Brain microvascular endothelial cell (primary cell): ENCODE data around the gene PLA2G6.

Experiments
- DNase-seq: peaks from one replicate; pipeline ENCODE4 v3.0.0-alpha.2; 2020
- H3K27ac ChIP-seq: fragments of 250-450 bp; sonication (Bioruptor Pico); 2 replicates; pipeline ENCODE4 v1.5.1; 2020; ENCODE audit warnings: mild to moderate bottlenecking, moderate library complexity
- H3K27me3 ChIP-seq: fragments of 250-450 bp; sonication (Bioruptor Pico); replicated peaks from 2 replicates; pipeline ENCODE4 v1.5.1; 2020; ENCODE audit warnings: mild to moderate bottlenecking
- H3K36me3 ChIP-seq: fragments of 250-450 bp; sonication (Bioruptor Pico); replicated peaks from 2 replicates; pipeline ENCODE4 v1.5.1; 2020; ENCODE audit warnings: mild to moderate bottlenecking
- H3K4me3 ChIP-seq: 2 replicates; pipeline ENCODE4 v1.5.1; 2011; ENCODE audit warnings: low read depth, mild to moderate bottlenecking, control low read depth, low read length, moderate library complexity
- in situ Hi-C: cut with HindIII; loops from 2 replicates; pipeline ENCODE4 v1.10.0; 2017; ENCODE audit warnings: low sequenced_read_pairs, low pct_ligation_motif_present
- TF ChIP-seq, protein P1 (sequence below): IDR thresholded peaks from 2 replicates; pipeline ENCODE4 v1.5.1; 2011; ENCODE audit warnings: low read depth, mild to moderate bottlenecking, moderate library complexity, low read length, control low read depth, inconsistent platforms; ENCODE audit errors: missing control alignments

Gene PLA2G6

DNA sequence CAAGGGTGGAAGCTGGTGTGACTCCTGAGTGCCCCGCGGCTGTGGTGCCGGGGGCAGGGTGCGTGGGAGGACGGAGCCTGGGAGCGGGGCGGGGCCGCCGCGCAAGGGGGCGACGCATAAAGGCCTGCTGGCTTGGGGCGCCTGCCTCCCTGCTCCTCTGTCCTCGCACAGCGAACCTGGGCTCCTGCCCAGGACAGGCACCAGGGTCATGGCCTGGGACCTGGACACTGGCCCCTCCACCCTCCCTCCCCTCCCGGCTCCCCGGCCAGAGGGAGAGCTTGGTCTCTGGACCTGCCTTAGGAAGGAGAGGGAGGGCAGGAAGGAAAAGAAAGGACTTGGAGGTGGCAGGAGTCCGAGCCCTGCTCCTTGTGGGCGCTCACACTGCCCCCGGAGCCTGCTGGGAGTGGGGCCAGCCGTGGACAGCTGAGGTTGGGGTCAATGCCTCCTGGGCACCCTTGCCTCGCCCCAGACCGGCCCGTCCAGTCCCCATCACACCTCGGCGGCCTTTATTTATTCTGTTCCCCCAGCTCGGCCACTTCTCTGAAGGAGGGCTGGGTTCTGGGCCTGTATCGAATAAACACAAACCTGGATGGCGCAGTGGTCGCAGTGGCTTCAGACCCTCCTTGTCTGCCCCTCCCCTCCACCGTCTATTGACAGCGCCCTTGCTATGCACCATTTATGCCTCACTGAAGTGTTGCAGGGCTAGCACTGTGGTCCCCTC, 106.4 kb downstream of the PLA2G6 start:
- DNase-seq = no peak
- Histone ChIP-seq H3K36me3 (peaks cover 3% of the 10 kb centered on the region), H3K4me3 (no peak overlapping the region), H3K27me3 (no peaks in the 10 kb centered on the region), H3K27ac (no peak overlapping the region)
- in situ Hi-C loops = loop anchor here (25.0 kb wide), 1 partner anchor 262 kb away; no protein-coding TSS in a partner anchor
- TF ChIP-seq, protein P1, sequence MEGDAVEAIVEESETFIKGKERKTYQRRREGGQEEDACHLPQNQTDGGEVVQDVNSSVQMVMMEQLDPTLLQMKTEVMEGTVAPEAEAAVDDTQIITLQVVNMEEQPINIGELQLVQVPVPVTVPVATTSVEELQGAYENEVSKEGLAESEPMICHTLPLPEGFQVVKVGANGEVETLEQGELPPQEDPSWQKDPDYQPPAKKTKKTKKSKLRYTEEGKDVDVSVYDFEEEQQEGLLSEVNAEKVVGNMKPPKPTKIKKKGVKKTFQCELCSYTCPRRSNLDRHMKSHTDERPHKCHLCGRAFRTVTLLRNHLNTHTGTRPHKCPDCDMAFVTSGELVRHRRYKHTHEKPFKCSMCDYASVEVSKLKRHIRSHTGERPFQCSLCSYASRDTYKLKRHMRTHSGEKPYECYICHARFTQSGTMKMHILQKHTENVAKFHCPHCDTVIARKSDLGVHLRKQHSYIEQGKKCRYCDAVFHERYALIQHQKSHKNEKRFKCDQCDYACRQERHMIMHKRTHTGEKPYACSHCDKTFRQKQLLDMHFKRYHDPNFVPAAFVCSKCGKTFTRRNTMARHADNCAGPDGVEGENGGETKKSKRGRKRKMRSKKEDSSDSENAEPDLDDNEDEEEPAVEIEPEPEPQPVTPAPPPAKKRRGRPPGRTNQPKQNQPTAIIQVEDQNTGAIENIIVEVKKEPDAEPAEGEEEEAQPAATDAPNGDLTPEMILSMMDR = no peak

DNA sequence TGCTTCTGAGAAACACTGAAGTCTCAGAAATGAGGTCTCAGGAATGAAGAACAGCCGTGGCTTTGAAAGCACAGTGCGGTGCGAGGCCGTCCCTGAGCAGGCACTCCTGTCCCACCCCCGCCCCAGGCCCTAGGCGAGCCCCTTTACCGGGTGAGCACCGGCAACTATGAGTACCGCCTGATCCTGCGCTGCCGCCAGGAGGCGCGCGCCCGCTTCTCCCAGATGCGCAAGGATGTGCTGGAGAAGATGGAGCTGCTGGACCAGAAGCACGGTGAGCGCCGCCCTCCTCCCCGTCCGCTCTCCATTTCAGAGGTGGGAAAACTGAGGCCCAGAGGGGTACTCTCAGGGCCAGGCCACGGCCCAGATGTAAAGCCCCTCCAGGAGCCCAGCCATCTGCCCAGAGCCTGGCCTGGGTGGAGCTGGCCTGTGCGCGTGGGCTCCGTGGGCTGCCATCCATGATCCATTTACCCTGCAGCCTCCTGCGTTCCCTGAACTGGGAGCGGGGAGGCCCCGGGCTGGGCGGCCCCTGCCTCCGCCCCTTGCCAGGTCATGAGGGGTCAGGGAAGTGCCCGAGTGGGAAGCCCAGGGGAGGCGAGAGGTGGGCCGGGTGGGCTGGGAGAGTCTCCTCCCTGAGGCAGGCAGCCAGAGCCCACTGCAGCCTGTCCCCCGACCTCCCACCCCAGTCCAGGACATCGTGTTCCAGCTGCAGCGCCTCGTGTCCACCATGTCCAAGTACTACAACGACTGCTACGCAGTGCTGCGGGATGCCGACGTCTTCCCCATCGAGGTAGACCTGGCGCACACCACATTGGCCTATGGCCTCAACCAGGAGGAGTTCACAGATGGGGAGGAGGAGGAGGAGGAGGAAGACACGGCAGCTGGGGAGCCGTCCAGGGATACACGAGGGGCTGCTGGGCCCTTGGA, 107.2 kb downstream of the PLA2G6 start:
- H3K36me3 ChIP-seq = peaks cover 3% of the 10 kb centered on the region
- DNase-seq = no peak
- in situ Hi-C loops = loop anchor here (25.0 kb wide), 1 partner anchor 263 kb away; no protein-coding TSS in a partner anchor

DNA sequence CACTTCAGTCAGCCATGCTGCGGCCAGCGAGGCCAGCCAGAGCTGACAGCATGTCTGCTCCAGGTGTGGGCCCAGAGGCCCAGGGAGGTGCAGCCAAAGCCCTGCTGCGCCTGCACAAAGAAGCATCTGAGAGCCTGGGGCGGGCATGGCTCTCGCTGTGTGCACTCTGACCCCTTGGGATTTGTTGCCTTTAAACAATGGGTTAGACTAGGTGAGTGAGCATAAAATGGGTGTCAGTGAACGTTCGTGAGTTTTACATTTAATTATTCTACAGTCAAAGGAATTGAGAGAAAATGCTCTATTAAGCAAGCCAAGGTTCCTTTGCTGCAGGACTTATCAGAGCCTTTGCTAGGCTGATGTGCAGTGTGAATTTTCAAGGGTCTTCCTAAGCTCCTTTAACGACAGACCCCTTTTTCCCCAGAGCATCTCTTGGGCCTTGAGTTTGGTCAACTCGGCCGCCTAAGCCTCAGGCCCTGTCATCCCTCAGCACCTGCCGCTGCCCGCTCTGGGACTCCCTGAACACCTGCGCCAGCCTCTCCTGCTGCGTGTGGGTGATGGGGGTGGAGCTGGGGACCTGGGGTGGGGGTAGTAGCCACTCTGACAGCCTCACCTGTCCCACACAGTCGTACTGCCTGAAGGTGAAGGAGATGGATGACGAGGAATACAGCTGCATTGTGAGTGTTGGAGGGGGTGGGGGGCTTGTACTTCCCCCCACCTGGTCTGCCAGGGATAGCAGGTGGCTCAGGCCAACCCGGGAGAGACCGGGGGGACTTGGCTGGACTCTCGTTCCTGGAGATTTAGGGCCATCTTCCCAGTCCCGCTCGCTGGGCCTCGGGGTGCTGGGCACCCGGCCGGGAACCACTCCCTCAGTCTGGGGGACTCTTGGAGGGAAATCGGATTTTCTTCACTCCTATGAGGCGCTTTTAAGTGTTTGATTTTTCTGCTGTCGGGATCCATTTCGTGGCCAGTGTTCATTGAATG, 108.2 kb downstream of the PLA2G6 start:
- Histone ChIP-seq H3K27ac (no peak overlapping the region), H3K27me3 (no peaks in the 10 kb centered on the region), H3K4me3 (no peak overlapping the region), H3K36me3 (peaks cover 3% of the 10 kb centered on the region)
- TF ChIP-seq, protein P1 = no peak
- in situ Hi-C loops = no loop called here
- no peak for DNase-seq

More for the DNA sequence above, 107.2 kb downstream of the PLA2G6 start:
- H3K27me3 ChIP-seq = no peaks in the 10 kb centered on the region
- H3K4me3 ChIP-seq = no peak overlapping the region
- TF ChIP-seq, protein P1 = peak; percentile 79
- H3K27ac ChIP-seq = no peak overlapping the region

DNA sequence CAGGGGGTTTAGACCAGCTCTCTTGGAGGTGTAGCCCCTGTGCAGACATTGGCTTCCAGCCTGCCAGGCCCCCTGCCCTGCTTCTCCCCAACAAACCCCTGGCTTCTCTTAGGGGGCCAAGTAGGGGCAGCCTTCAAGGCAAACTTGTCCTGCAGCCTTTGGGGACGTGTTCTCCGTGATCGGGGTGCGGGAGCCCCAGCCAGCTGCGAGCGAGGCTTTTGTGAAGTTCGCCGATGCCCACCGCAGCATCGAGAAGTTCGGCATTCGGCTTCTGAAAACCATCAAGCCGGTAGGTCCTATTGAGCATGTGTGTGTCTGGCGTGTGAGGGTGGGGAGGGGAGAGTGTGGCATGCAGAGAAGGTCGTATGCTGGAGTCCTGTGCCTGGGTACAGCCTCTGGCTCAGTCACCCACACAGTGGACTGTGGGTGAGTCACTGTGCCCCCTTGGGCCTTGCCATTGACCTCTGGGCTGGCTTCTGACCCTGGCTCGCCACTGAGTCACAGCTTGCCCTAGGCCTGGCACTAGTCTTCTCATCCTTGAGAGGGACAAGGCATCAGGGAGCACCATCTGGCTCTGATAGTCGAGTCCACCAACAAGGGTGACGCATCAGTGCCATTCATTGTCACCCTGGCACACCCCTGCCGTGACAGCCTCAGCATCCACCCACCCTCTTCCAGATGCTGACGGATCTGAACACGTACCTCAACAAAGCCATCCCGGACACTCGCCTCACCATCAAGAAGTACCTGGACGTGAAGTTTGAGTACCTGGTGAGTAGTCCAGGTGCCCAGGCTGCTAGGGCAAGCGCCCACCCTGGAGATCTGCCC, 109.1 kb downstream of the PLA2G6 start:
- Histone ChIP-seq H3K36me3 (peaks cover 3% of the 10 kb centered on the region), H3K4me3 (no peak overlapping the region), H3K27me3 (no peaks in the 10 kb centered on the region), H3K27ac (no peak overlapping the region)
- TF ChIP-seq, protein P1 = no peak
- in situ Hi-C loops = no loop called here
- DNase-seq = no peak
